Kidney (tissue), 14 donors: Measurements from ENCODE around the gene SREK1. TPM values are rescaled to one million over a fixed set of nuclear protein-coding genes. Genes with fewer than 3 reads are reported as not detected.

Source experiments
- DNase-seq, 5 donors: peaks; one replicate each; pipeline ENCODE4 v3.0.0-alpha.2; 2013 to 2020
- FAIRE-seq: peaks from 2 replicates; lab custom pipeline; 2012; peaks lifted over from hg19 to GRCh38; lab: Jason Lieb, UNC
- H3K27ac ChIP-seq, 2 donors: one replicate each; pipeline ENCODE4 v1.7.0; 2013; ENCODE audit warnings: low read depth in 2 of 2, low read length in 2 of 2, inconsistent platforms in 1 of 2
- H3K27me3 ChIP-seq: one replicate; pipeline ENCODE4 v1.7.1; 2013; ENCODE audit warnings: low read length, inconsistent platforms; ENCODE audit not compliant: control insufficient read depth, insufficient read depth
- H3K36me3 ChIP-seq, 3 donors: one replicate each; pipeline versions ENCODE4 v1.7.0 to v1.7.1; 2013; ENCODE audit warnings: low read length in 3 of 3, control low read depth in 1 of 3, inconsistent platforms in 1 of 3; ENCODE audit not compliant: insufficient read depth in 3 of 3, control insufficient read depth in 2 of 3
- H3K4me1 ChIP-seq, 3 donors: one replicate each; pipeline versions ENCODE4 v1.7.0 to v1.7.1; 2013; ENCODE audit warnings: low read length in 3 of 3, inconsistent platforms in 1 of 3, low read depth in 1 of 3; ENCODE audit not compliant: control insufficient read depth in 2 of 3, insufficient read depth in 2 of 3
- H3K4me3 ChIP-seq, 3 donors: one replicate each; pipeline versions ENCODE4 v1.7.0 to v1.8.1; 2013; ENCODE audit warnings: low read length in 3 of 3, control low read depth in 1 of 3, inconsistent platforms in 1 of 3
- H3K9ac ChIP-seq, 3 donors: one replicate each; pipeline versions ENCODE4 v1.7.0 to v1.7.1; 2013; ENCODE audit warnings: low read length in 3 of 3, control low read depth in 1 of 3, inconsistent platforms in 1 of 3
- H3K9me3 ChIP-seq, 3 donors: one replicate each; pipeline versions ENCODE4 v1.7.0 to v1.7.1; 2013; ENCODE audit warnings: low read length in 3 of 3, control low read depth in 1 of 3, inconsistent platforms in 1 of 3; ENCODE audit not compliant: control insufficient read depth in 2 of 3, insufficient read depth in 1 of 3
- intact Hi-C: fragments of 100-400 bp; cut with DNase I; formaldehyde crosslinking; loops from one replicate; pipeline ENCODE4 v1.11.1; 2022
- polyA plus RNA-seq: library from polyadenylated mRNA; stranded (reverse); fragments of 350-450 nt; fragmentation: Illumina TruSeq; extraction: RNeasy Lipid Tissue Mini Kit (QIAGEN cat#74804); gene quantifications from one replicate; pipeline ENCODE4 v1.2.3, GENCODE V29; 2014; ENCODE audit warnings: low read depth, low replicate concordance; ENCODE audit not compliant: insufficient read depth
- total RNA-seq: library from RNA; stranded (reverse); fragmentation: NEBNext Ultra II Directional; extraction: Animal tissue kit (Norgen Biotek cat#: 25700); gene quantifications from one replicate; pipeline ENCODE4 v1.2.1, GENCODE V29; 2021
- TF ChIP-seq, protein P1 (sequence below): IDR thresholded peaks from 3 replicates; pipeline ENCODE4 v1.5.1; 2012; ENCODE audit warnings: mild to moderate bottlenecking, moderate library complexity, borderline replicate concordance; ENCODE audit not compliant: insufficient read depth; ENCODE audit errors: extremely low read depth
- donor health status: control.
- donor health status: control.
- donor health status: control.
- donor health status: control.
- donor health status: control.
- donor health status: DM: yes; HTN: yes; CAD: no.
- donor health status: Normal renal cell carcinoma (clear cell type).

The SREK1 gene
- total and polyA plus RNA-seq, 2 donors from 2014 or later = 22.2 to 70.0 TPM

DNA sequence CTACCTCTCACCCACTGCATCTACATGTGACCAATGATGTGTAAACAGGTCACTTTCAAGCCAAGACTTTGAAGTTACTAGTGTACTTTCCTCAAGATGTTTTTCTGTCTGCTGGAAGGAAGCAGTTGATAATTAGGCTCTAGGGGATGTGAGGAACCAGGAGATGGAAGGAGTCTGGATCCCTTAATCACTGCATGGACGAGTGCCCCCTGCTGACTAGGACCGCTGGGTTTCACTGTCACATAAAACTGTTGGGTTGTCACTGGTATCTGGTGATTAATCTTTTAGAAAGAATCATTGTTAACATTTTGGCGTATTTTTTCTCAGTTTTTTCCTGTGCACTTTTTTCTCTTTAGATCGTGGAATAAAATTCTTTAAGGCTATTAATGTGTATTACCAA is 79.5 kb downstream of the SREK1 start:
- FAIRE-seq = no peak
- H3K4me3 ChIP-seq = no peak overlapping the region
- intact Hi-C loops = no loop called here
- H3K27me3 ChIP-seq = no peaks in the 10 kb centered on the region
- DNase-seq = peak in 2 of 5 donors; percentile 34 to 58
- no peaks in the 10 kb centered on the region for H3K36me3 ChIP-seq
- no peaks in the 10 kb centered on the region for H3K4me1 ChIP-seq
- H3K9me3 ChIP-seq = peaks cover 0 to 5% (median 0%) of the 10 kb centered on the region in 3 donors
- TF ChIP-seq, protein P1, sequence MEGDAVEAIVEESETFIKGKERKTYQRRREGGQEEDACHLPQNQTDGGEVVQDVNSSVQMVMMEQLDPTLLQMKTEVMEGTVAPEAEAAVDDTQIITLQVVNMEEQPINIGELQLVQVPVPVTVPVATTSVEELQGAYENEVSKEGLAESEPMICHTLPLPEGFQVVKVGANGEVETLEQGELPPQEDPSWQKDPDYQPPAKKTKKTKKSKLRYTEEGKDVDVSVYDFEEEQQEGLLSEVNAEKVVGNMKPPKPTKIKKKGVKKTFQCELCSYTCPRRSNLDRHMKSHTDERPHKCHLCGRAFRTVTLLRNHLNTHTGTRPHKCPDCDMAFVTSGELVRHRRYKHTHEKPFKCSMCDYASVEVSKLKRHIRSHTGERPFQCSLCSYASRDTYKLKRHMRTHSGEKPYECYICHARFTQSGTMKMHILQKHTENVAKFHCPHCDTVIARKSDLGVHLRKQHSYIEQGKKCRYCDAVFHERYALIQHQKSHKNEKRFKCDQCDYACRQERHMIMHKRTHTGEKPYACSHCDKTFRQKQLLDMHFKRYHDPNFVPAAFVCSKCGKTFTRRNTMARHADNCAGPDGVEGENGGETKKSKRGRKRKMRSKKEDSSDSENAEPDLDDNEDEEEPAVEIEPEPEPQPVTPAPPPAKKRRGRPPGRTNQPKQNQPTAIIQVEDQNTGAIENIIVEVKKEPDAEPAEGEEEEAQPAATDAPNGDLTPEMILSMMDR = no peak
- H3K9ac ChIP-seq = no peak overlapping the region
- H3K27ac ChIP-seq = no peak overlapping the region

DNA sequence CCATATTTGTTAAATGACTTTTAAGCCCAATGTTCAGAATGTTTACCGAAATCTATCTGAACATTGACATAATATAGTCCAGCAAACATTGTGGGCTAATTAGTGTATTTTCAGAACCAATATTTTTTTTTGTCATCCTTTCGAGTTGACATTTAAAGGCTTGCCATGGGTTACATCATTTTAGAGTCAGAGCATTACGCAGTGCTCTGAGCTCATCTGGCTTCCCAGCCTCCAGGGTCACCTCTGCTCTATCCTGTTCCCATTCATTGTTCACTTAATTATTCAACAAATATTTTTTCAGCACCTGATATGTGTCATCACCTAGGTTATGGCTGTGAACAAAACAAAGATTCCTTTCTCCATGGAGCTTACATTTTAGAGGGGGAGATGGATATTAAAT is 80.2 kb downstream of the SREK1 start:
- TF ChIP-seq, protein P1 = no peak
- DNase-seq = no peak
- intact Hi-C loops = no loop called here
- no peak overlapping the region for H3K27ac ChIP-seq
- no peak overlapping the region for H3K4me3 ChIP-seq
- H3K4me1 ChIP-seq = no peaks in the 10 kb centered on the region
- FAIRE-seq = no peak
- H3K9ac ChIP-seq = no peak overlapping the region
- H3K9me3 ChIP-seq = peaks cover 0 to 5% (median 0%) of the 10 kb centered on the region in 3 donors
- H3K27me3 ChIP-seq = no peaks in the 10 kb centered on the region
- H3K36me3 ChIP-seq = no peaks in the 10 kb centered on the region

DNA sequence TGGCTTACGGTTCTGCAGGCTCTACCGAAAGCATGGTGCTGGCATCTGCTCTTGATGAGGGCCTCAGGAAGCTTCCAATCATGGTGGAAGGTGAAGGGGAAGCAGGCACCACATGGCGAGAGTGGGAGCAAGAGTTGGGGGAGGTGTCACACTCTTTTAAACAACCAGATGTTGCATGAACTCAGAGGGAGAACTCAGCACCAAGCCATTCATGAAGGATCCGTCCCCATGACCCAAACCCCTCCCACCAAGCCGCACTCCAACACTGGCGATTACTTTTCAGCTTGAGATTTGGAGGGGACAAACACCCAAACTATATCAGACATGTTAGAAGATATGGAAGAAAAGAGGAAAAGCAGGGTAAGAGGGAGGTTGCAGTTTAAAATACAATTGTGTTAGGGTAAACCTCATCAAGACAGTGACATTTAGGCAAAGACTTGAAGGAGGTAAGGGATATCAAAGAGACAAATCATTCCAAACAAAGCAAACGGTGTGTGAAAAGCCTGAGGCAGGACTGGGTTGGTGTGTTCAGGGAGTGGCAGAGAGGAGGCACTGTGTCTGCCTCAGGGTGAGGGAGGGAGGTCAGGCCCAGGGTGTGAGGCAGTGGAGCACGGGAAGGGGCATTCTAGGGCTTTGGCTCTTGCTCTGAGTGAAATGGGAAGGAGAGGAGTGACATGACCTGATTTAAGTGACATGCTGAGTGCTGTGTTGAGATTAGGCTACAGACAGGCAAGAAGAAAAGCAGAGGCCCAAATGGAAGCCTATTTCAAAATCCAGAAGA is 80.9 kb downstream of the SREK1 start:
- Histone ChIP-seq H3K4me3 (no peak overlapping the region), H3K9ac (no peak overlapping the region), H3K27ac (no peak overlapping the region), H3K9me3 (peaks cover 0 to 5% (median 0%) of the 10 kb centered on the region in 3 donors), H3K4me1 (no peaks in the 10 kb centered on the region), H3K36me3 (no peaks in the 10 kb centered on the region), H3K27me3 (no peaks in the 10 kb centered on the region)
- DNase-seq (no peak), FAIRE-seq (no peak)
- intact Hi-C loops = no loop called here
- TF ChIP-seq, protein P1 = no peak
